Measurements from ENCODE around the gene SMIM20. TPM values are rescaled to one million over a fixed set of nuclear protein-coding genes. Genes with fewer than 3 reads are reported as not detected.

The SMIM20 gene
- total RNA-seq, 1 experiment from 2014 or later = 32.5 TPM

DNA sequence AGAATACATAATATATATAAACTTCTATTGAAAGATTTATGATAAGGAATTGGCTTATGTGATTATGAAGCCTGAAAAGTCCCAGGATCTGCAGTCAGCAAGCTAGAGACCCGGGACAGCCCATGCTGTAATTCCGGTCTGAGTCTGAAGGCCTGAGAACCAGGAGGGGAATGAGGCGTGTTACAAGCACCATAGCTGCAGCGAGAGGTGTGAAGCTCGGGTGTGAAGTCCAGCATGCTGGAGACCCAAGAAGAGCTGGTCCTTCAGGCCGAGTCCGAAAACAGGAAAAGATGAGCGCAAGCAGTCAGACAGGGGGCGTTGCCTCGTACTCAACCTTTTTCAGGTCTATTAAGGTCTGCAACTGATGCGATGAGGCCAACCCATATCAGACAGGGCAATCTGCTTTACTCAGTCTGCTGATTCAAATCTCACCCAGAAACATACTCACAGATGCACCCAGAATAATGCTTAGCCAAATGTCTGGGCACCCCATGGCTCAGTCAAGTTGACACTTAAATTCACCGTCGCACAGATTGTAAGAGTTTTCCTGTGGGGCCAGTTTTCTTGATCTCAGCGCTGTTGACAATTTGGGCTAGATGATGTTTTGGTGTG, 40.4 kb downstream of the SMIM20 start:
- DNase-seq (ENCODE audit: low read depth) = no peak

DNA sequence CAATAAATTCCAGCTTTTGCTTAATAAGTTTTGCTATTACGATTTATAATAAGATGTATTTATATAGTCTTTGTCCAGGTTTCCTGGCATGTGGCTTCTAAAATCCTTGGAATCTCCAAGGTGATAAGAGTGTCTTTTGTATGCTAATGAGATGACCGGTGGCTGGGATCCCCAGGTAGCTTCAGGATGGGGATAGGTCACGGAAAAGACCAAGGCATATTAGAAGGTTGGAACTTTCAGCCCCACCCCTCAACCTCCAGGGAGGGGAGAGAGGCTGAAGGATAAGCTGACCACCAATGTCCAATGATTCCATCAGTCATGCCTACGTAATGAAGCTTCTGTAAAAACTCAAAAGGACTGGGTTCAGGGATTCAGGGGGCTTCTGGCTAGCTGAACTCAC, 41.7 kb downstream of the SMIM20 start:
- DNase-seq (ENCODE audit: low read depth) = no peak

DNA sequence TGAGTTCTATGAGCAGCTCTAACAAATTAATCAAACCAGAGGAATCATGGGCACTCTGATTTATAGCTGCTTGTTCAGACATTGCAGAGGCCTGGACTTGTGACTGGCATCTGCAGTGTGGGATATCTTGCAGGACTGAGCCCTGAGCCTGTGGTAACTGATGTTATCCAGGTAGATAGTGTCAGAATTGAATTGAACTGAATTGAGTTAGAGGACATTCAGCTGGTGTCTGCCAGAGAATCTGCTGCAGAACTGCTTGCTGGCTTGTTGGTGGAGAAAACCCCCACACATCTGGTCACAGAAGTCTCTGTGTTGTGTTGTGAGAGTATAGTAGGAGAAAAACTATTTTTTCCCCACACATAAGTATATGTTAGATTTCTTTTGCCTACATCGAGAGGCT, 42.2 kb downstream of the SMIM20 start:
- no peak for DNase-seq (ENCODE audit: low read depth)

DNA sequence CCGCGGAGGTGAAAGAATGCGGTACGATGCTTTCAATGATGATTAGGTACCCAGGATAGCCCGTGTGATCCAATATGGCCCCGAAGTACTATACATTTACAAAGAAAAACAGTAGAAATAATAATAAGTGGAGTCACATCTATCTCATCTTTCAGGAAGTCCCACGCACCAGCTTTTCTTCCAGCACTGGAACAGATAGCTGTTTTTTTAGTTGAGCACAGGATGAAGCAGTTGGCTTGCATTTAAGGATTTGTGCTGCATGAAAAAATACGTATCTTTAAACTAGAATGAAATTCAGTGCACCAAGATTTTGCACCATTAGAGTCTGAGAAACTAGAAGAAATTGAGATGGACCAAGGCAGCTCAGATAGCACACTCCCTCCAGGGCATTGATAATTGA, 44.1 kb downstream of the SMIM20 start:
- DNase-seq (ENCODE audit: low read depth) = no peak

DNA sequence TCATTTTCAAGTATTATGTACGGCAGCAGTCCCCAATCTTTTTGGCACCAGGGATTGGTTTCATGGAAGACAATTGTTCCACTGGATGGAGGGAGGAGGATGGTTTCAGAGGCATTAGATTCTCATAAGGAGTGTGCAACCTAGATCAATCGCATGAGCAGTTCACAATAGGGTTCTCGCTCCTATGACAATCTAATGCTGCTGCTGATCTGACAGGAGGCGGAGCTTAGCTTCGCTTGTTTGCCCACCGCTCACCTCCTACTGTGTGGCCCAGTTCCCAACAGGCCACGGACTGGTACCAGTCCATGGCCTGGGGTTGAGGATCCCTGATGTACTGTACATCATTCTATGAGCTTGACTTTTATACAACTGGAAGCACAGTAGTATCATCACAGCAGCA, 48.4 kb downstream of the SMIM20 start:
- DNase-seq (ENCODE audit: low read depth) = no peak

DNA sequence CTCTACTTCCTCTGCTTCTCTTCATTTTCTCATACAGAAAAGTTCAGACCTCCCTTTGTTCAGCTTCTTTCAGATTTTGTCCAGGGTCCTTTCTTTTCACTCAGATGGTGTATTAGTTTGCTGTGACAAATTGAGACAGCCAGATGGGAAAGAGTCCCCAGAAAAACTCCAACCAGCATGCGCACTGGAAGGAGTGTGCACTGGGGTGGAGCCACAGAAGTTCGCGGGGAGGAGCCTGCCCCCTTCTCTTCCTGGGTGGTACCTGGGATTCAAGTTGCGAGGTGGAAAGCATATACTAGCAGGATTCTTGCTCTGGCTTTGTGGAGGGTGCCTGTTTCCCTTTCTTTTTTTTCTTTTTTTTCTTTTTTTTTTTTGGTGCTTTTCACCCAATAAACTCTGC, 51.6 kb downstream of the SMIM20 start:
- DNase-seq (ENCODE audit: low read depth) = no peak

DNA sequence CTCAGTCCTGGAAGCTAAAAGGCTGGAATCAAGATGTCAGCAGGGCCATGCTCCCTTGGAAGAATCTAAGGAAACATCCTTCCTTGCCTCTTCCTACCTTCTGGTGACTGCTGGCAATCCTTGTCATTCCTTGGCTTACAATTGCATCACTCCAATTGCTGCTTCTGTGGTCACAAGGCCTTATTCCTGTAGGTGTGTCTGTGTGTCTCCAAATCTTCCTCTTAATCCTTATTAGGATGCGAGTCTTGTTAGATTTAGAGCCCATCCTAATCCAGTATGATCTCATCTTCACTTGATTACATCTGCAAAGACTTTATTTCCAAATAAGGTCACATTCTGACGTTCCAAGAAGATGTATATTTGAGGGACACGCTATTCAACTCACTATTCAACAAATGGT, 52.2 kb downstream of the SMIM20 start:
- DNase-seq (ENCODE audit: low read depth) = no peak

DNA sequence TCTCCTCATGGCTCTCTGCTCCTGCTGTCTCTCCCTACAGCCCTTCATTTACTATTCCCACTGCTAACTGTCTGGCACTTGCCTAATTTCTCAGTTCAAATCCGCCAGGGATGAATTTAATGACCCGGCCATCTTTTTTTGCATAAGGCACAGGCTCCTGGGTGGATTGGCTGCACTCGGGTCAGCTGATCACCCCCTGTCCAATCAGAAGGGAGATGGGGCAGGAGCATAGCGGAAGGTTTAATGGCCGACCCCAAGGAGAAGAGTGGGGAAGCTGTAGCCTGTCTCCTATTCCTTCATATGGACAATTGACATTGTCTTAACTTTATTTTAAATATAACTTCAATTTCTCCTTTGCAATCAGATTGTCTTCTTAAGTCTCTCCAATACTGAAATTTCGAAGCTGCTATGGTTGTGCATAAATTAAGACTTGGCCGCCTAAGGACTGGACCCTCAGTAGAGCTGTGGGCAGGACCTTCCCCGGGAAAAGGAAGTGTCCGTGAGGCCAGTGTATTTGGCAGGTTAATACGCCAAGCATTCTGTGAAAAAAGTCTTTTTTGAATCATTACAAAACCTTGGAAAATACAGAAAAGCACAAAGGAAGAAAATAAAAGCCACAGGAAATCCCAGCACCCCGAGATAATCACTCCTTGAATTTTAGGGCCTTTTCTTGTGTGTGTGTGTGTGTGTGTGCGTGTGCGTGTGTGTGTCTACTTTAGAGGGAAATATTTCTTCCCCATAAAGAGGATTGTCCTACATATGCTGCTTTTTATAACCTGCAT, 55.5 kb downstream of the SMIM20 start:
- DNase-seq (ENCODE audit: low read depth) = no peak

DNA sequence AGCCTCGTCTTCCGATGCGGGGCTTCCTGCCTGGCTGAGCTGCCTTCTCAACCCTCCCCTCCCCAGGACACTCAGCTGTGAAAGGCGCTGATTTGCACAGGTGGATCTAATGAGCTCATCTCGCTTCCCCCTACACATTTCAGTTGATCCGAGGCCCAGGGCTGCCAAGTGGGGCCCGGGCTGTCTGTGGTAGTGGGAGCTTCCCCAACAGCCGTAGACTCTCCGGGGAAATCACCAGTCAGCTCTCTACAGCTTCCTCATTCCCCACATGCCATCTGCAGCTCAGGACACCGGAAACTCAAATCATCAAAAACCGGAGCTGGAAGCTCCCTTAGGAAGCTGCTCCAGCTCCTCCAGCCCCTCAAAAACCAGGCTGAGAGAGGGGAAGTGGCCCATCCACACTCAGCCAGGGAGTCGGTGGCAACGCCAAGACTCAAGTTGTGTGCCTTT, 56.2 kb downstream of the SMIM20 start:
- peak; percentile 35 for DNase-seq (ENCODE audit: low read depth)

DNA sequence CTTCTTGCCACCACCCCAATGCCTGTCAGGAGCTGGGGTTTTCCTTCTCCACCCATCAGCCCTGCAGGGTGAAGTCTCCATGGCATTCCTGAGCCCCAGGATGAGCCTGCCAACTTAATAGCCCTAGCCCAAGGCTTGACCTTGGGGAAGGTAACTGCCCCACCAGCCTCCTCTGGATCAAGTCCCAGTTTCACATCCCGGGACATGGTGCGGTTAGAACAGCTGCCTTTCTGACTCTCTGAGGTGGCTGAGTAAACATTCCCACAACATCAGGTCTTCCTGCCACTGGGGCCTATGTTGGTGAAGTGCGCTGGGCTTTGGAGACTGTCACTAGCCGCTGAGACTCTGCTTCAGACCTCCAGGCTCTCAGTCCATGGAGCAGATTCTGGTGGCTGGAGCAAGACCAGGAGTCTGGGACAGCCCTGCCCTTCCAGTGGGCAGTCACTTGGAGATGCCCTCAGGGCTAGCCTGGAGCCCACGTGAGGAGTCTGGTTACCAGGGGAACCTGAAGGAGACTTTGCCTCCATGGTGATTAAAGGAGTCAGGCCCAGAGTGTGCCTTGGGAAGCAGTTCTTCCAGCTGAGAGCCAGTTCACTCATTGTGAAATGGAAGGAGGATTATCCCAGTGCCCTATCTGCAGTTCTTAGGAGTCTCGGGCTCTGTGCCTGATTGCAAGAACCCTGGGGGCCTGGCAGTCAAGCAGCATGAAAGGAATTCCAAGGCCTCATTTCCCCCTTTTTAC, 56.8 kb downstream of the SMIM20 start:
- DNase-seq (ENCODE audit: low read depth) = peak; percentile 74

DNA sequence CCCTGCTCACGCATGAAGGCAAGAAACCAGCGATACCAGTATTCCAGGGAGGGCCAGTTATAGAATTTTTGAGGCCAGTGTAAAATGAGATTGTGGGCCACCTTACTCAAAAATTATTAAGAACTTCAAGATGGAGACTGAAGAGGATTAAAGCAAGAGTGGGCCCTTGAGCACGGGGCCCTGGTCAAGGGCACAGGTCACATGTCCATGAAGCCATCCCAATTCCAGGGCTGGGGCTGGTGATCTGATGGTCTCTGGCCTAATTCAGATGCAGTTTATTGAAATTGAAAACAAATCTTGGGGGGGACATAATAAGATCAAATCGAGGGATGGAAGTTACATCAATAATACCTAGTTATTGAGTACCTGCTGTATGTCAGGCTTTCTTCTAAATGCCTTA, 58.3 kb downstream of the SMIM20 start:
- no peak for DNase-seq (ENCODE audit: low read depth)

DNA sequence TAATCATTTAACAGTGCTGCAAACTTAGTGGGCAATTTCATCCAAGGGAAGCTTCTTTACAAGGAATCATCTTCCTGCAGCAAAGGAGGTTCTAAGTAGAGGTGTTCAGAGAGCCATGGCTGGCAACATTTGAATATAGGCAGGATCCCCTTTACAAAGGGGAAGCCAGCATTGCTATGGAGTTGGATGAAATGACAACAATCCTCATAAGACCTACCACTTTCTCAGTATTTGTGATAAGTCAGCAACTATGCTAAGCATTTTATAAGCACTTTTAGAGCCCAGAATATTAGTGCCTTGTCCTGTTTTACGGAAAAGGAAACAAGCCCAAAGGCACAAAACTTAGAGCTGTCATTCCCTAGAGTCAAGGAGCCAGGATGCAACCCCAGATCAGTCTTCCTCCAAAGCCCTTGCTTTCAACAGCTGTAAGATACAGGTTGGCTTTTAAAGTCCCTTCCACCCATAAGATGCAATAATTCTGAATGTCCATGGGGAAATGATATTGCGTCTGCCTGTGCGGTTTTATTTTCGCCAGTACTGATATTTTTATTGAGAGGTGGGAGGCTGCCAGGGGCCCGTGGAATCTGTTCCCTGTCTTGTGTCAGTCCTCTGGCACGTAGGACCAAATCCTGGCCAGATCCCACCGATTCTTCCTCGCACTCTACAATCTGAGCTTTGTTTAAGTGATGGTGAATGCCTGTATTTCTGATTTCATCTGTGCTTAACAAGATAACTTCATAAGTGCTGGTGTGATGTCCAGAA, 59.1 kb downstream of the SMIM20 start:
- no peak for DNase-seq (ENCODE audit: low read depth)

DNA sequence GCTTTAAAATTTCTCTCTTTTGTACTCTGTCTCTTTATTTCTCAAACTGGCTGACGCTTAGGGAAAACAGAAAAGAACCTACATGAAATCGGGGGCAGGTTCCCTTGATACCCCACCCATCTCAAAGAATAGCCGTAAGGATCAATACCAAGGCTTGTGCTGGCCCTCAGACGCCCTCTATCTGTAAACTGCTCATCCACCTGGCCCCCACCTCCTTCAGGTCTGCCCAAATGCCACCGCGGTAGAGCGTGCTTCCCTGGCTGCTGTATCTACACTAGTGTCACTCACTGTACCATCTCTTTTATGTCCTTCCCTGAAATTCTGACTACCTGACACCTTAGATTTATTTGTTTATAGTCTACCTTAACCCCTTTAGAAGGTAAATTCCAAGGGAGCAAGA, 62.8 kb downstream of the SMIM20 start:
- DNase-seq (ENCODE audit: low read depth) = no peak

DNA sequence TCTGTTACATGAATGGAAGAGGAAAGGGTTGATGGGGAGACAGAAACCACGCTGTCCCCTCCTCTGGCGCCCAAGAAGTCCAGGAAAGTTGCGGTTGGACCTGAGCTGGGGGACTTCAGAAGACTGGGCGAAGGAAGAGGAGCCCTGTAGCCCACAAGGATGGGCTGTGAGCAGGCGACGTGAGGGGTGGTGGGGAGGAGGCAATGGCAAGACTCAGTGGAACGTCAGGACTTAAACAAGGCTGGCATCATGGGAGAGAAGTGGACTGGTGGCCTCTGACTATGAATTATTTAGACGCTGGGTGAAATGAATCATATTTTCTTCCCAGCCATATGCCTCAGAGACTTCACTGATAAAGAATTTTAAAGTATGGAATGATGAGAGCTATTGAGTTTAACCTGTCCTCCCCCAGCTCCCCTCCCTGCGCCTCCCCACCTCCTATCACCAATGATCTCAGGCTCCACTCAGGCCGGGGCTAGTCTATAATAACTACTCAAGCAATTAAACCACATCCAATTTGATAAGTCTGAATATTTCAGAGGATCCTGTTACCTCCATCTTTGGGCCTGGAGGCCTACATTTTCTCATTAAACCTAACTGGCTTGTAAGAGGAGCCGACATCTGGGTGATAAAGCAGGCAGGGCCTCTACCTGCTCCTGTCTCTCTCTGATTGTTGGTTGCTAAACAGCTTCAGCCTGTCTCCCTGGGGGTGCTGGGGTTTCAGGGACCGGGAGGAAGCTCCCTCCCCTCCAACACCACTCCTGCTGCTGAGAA, 63.6 kb downstream of the SMIM20 start:
- no peak for DNase-seq (ENCODE audit: low read depth)

DNA sequence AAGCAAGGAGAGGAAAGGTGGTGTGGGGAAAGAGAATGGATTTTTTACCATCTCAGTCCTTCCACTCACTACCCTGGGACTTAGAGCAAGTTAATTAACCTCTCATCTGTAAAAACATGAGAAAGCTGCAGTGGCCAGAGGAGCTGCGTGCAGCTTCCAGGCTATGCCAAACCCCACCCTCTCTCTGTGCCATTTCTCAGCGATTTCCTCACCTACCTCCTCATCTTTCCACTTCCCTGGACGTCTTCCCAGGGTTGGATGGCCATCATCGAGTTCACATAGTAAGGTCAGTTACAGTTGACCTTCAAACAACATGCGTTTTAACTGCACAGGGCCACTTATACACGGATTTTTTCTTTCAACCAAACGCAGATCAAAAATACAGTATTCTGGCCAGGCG, 64.3 kb downstream of the SMIM20 start:
- DNase-seq (ENCODE audit: low read depth) = no peak

Other genes starting within 250 kb of the SMIM20 start
- 19.7 and 20.2 TPM in 2 replicates for gene SEL1L3, start 51.2 kb upstream of the SMIM20 start, total RNA-seq (2014; rRNA removed; shearing (Covaris generic))

Data from Daoy (cell line).